H7 (cell line): ENCODE results near the gene ATRX. TPM values are rescaled to one million over a fixed set of nuclear protein-coding genes. Genes with fewer than 3 reads are reported as not detected.
A peak's percentile ranks its signal among the peaks of the same experiment; 100 is the strongest.
"Not testable (repeated sequence)": the region's sequence is repeated elsewhere in the genome, so short reads cannot be mapped to it uniquely, and the experiment has no call there.

Experiments
- DNase-seq: peaks from one replicate; pipeline ENCODE4 v3.0.0; 2012
- H3K27me3 ChIP-seq: 2 replicates; pipeline ENCODE4 v1.6.0; 2011; ENCODE audit warnings: mild to moderate bottlenecking, low read length; ENCODE audit not compliant: control insufficient read depth, insufficient read depth
- H3K36me3 ChIP-seq: replicated peaks from 2 replicates; pipeline ENCODE4 v1.5.1; 2011; ENCODE audit warnings: low read length; ENCODE audit not compliant: control insufficient read depth, insufficient read depth
- H3K4me3 ChIP-seq: 2 replicates; pipeline ENCODE4 v1.5.1; 2011; ENCODE audit warnings: low read depth, mild to moderate bottlenecking, control low read depth, low read length, moderate library complexity; ENCODE audit not compliant: insufficient read depth
- total RNA-seq: library from RNA; depleted of rRNA; stranded (reverse); fragments of >200 nt; shearing (Covaris generic); gene quantifications from 2 replicates; pipeline ENCODE4 v1.2.3, GENCODE V29; 2014

The ATRX gene
- total RNA-seq, 1 experiment from 2014 or later, result 24.5 TPM

- no peaks in the 10 kb centered on the region for H3K27me3 ChIP-seq
- no peaks in the 10 kb centered on the region for H3K36me3 ChIP-seq
- DNase-seq, result no peak
- no peak overlapping the region for H3K4me3 ChIP-seq
Measured at GRCh38 chrX:77768787-77769186, 17.2 kb downstream of the ATRX start.

- DNase-seq, result not testable (repeated sequence)
Measured at GRCh38 chrX:77766212-77766611, 19.8 kb downstream of the ATRX start.

GRCh38 chrX:77755561-77755960 lies 30.5 kb downstream of the ATRX start:
- no peak for DNase-seq
- Histone ChIP-seq H3K4me3 (no peak overlapping the region), H3K36me3 (no peaks in the 10 kb centered on the region), H3K27me3 (no peaks in the 10 kb centered on the region)

More at GRCh38 chrX:77766212-77766611, 19.8 kb downstream of the ATRX start:
- not testable (repeated sequence) for H3K36me3 ChIP-seq, H3K4me3 ChIP-seq, H3K27me3 ChIP-seq

- H3K36me3 ChIP-seq, H3K4me3 ChIP-seq, H3K27me3 ChIP-seq, DNase-seq: not testable (repeated sequence)
Measured at GRCh38 chrX:77753942-77754341, 32.1 kb downstream of the ATRX start.

GRCh38 chrX:77749695-77750094 lies 36.3 kb downstream of the ATRX start:
- no peaks in the 10 kb centered on the region for H3K27me3 ChIP-seq
- no peak for DNase-seq
- H3K36me3 ChIP-seq, result no peaks in the 10 kb centered on the region
- H3K4me3 ChIP-seq, result no peak overlapping the region

GRCh38 chrX:77743720-77744119 lies 42.3 kb downstream of the ATRX start:
- Histone ChIP-seq H3K27me3 (no peaks in the 10 kb centered on the region), H3K4me3 (no peak overlapping the region), H3K36me3 (no peaks in the 10 kb centered on the region)
- DNase-seq, result no peak

- H3K4me3 ChIP-seq, result no peak overlapping the region
- H3K27me3 ChIP-seq, result no peaks in the 10 kb centered on the region
- no peak for DNase-seq
- H3K36me3 ChIP-seq, result no peaks in the 10 kb centered on the region
Measured at GRCh38 chrX:77742788-77743476, 43.1 kb downstream of the ATRX start.

- H3K36me3 ChIP-seq, result no peaks in the 10 kb centered on the region
- no peak for DNase-seq
- H3K4me3 ChIP-seq, result no peak overlapping the region
- H3K27me3 ChIP-seq, result no peaks in the 10 kb centered on the region
Measured at GRCh38 chrX:77740376-77740905, 45.6 kb downstream of the ATRX start.

GRCh38 chrX:77733342-77733741 lies 52.7 kb downstream of the ATRX start:
- no peak for DNase-seq
- Histone ChIP-seq H3K36me3 (no peaks in the 10 kb centered on the region), H3K4me3 (no peak overlapping the region), H3K27me3 (no peaks in the 10 kb centered on the region)

- Histone ChIP-seq H3K4me3 (no peak overlapping the region), H3K36me3 (no peaks in the 10 kb centered on the region), H3K27me3 (no peaks in the 10 kb centered on the region)
- DNase-seq, result peak; percentile 10
Measured at GRCh38 chrX:77731821-77732419, 54.1 kb downstream of the ATRX start.

GRCh38 chrX:77726095-77726494 lies 59.9 kb downstream of the ATRX start:
- H3K4me3 ChIP-seq, H3K36me3 ChIP-seq, H3K27me3 ChIP-seq, DNase-seq: not testable (repeated sequence)

GRCh38 chrX:77723681-77724080 lies 62.3 kb downstream of the ATRX start:
- Histone ChIP-seq H3K4me3 (no peak overlapping the region), H3K36me3 (no peaks in the 10 kb centered on the region), H3K27me3 (no peaks in the 10 kb centered on the region)
- DNase-seq, result no peak

- no peak for DNase-seq
- H3K27me3 ChIP-seq, result no peaks in the 10 kb centered on the region
- H3K36me3 ChIP-seq, result no peaks in the 10 kb centered on the region
- H3K4me3 ChIP-seq, result no peak overlapping the region
Measured at GRCh38 chrX:77719388-77719787, 66.6 kb downstream of the ATRX start.

- H3K27me3 ChIP-seq, result no peaks in the 10 kb centered on the region
- H3K4me3 ChIP-seq, result no peak overlapping the region
- H3K36me3 ChIP-seq, result no peaks in the 10 kb centered on the region; the same call in 1 of the 2 replicates
- DNase-seq, result peak; percentile 4
Measured at GRCh38 chrX:77704881-77705280, 81.1 kb downstream of the ATRX start.

- no peak overlapping the region for H3K4me3 ChIP-seq
- DNase-seq, result no peak
- H3K27me3 ChIP-seq, result no peaks in the 10 kb centered on the region
- H3K36me3 ChIP-seq, result no peaks in the 10 kb centered on the region; the same call in 1 of the 2 replicates
Measured at GRCh38 chrX:77698242-77698641, 87.8 kb downstream of the ATRX start.
